Germinal center (tissue), 1 donor: ENCODE measurements around the gene ANXA2.
"Not testable (repeated sequence)": the region's sequence is repeated elsewhere in the genome, so short reads cannot be mapped to it uniquely, and the experiment has no call there.

Source experiments
- DNase-seq: peaks from one replicate; pipeline ENCODE4 v3.0.0; 2012; ENCODE audit warnings: mixed read lengths, low spot score

Gene ANXA2

GRCh38 chr15:60397772-60398445 is at the start of gene ANXA2:
Gene ANXA2 (minus strand): TSS chr15:60397986. CDS start chr15:60386075, 11,911 bp downstream.
- peak; percentile 78 for DNase-seq

- no peak for DNase-seq
Measured at GRCh38 chr15:60444289-60444912, 46.6 kb upstream of the ANXA2 start.

- no peak for DNase-seq
Measured at GRCh38 chr15:60442763-60443162, 45.0 kb upstream of the ANXA2 start.

- no peak for DNase-seq
Measured at GRCh38 chr15:60442031-60442650, 44.4 kb upstream of the ANXA2 start.

- no peak for DNase-seq
Measured at GRCh38 chr15:60441331-60441730, 43.5 kb upstream of the ANXA2 start.

- no peak for DNase-seq
Measured at GRCh38 chr15:60438646-60439045, 40.9 kb upstream of the ANXA2 start.

GRCh38 chr15:60428935-60429334 is 31.1 kb upstream of the ANXA2 start:
- no peak for DNase-seq

GRCh38 chr15:60426870-60427508 is 29.2 kb upstream of the ANXA2 start:
- DNase-seq, result no peak

GRCh38 chr15:60425461-60425860 is 27.7 kb upstream of the ANXA2 start:
- no peak for DNase-seq

GRCh38 chr15:60424006-60424405 is 26.2 kb upstream of the ANXA2 start:
- no peak for DNase-seq

GRCh38 chr15:60423537-60423936 is 25.8 kb upstream of the ANXA2 start:
- no peak for DNase-seq

- DNase-seq, result no peak
Measured at GRCh38 chr15:60421544-60421943, 23.8 kb upstream of the ANXA2 start.

- no peak for DNase-seq
Measured at GRCh38 chr15:60420203-60420716, 22.5 kb upstream of the ANXA2 start.

GRCh38 chr15:60419753-60420152 is 22.0 kb upstream of the ANXA2 start:
- no peak for DNase-seq

GRCh38 chr15:60418096-60418495 is 20.3 kb upstream of the ANXA2 start:
- DNase-seq, result no peak

GRCh38 chr15:60417112-60417511 is 19.3 kb upstream of the ANXA2 start:
- DNase-seq, result no peak

- no peak for DNase-seq
Measured at GRCh38 chr15:60416484-60416883, 18.7 kb upstream of the ANXA2 start.

GRCh38 chr15:60414016-60414682 is 16.4 kb upstream of the ANXA2 start:
- DNase-seq, result no peak

- DNase-seq, result no peak
Measured at GRCh38 chr15:60413231-60413824, 15.5 kb upstream of the ANXA2 start.

- DNase-seq, result not testable (repeated sequence)
Measured at GRCh38 chr15:60412807-60413206, 15.0 kb upstream of the ANXA2 start.

- DNase-seq, result no peak
Measured at GRCh38 chr15:60411774-60412425, 14.1 kb upstream of the ANXA2 start.
